OCI-LY7 (cell line): ENCODE data around the gene SYTL2. TPM values are rescaled to one million over a fixed set of nuclear protein-coding genes. Genes with fewer than 3 reads are reported as not detected.

Experiments used
- BruUV-seq: library from RNA; stranded (reverse); fragments of 400-500 nt; replicated peaks from 2 replicates; lab custom pipeline; 2021; lab: Mats Ljungman, UMichigan
- CTCF ChIA-PET: fragments of 300-600 bp; sonication (Branson Sonifier 250); formaldehyde crosslinking; loops from one replicate; lab custom pipeline; 2022; ENCODE audit warnings: antibody characterized with exemption; ENCODE audit not compliant: unreplicated experiment; lab: Charles Lee
- POLR2A ChIA-PET: fragments of 300-600 bp; sonication (Branson Sonifier 250); formaldehyde crosslinking; loops from one replicate; lab custom pipeline; 2022; ENCODE audit warnings: antibody characterized with exemption; lab: Charles Lee
- DNase-seq: peaks from one replicate; pipeline ENCODE4 v3.0.0-alpha.2; 2015; ENCODE audit warnings: low spot score
- H2AFZ ChIP-seq: fragments of 200-600 bp; sonication (generic), shearing (Covaris generic); 2 replicates; pipeline ENCODE4 v1.6.1; 2014; ENCODE audit warnings: mild to moderate bottlenecking, antibody characterized with exemption, low read length, moderate library complexity
- H3K27ac ChIP-seq: fragments of 200-600 bp; sonication (generic); 2 replicates; pipeline ENCODE4 v1.5.1; 2014; ENCODE audit warnings: mixed run types, low read depth, mild to moderate bottlenecking, moderate library complexity, low read length, inconsistent platforms; ENCODE audit not compliant: poor library complexity, severe bottlenecking
- H3K36me3 ChIP-seq: fragments of 200-600 bp; sonication (generic); 2 replicates; pipeline ENCODE4 v1.6.1; 2014; ENCODE audit warnings: mild to moderate bottlenecking, antibody characterized with exemption, low read length, moderate library complexity, mixed read lengths; ENCODE audit not compliant: insufficient read depth
- H3K4me1 ChIP-seq: fragments of 200-600 bp; sonication (generic); 2 replicates; pipeline ENCODE4 v1.5.1; 2014; ENCODE audit warnings: mild to moderate bottlenecking, low read length; ENCODE audit not compliant: insufficient read depth, poor library complexity, severe bottlenecking
- H3K4me2 ChIP-seq: fragments of 200-600 bp; sonication (generic); 2 replicates; pipeline ENCODE4 v1.6.1; 2014; ENCODE audit warnings: mild to moderate bottlenecking, low read length
- H3K4me3 ChIP-seq: fragments of 200-600 bp; sonication (generic); 2 replicates; pipeline ENCODE4 v1.5.1; 2014; ENCODE audit warnings: mild to moderate bottlenecking, low read depth, low read length; ENCODE audit not compliant: poor library complexity, severe bottlenecking
- H3K79me2 ChIP-seq: fragments of 200-600 bp; sonication (generic); 2 replicates; pipeline ENCODE4 v1.6.1; 2016; ENCODE audit warnings: low read depth, mild to moderate bottlenecking, low read length, moderate library complexity, mixed read lengths; ENCODE audit not compliant: insufficient read depth
- H3K9me2 ChIP-seq: fragments of 200-600 bp; sonication (generic); 2 replicates; pipeline ENCODE4 v1.6.1; 2016; ENCODE audit warnings: mild to moderate bottlenecking, low read length, mixed read lengths; ENCODE audit not compliant: insufficient read depth
- H3K9me3 ChIP-seq: fragments of 200-600 bp; sonication (generic); 2 replicates; pipeline ENCODE4 v1.6.1; 2014; ENCODE audit warnings: mild to moderate bottlenecking, mixed run types, low read length, mixed read lengths
- H4K20me1 ChIP-seq: fragments of 200-600 bp; sonication (generic); 2 replicates; pipeline ENCODE4 v1.6.1; 2014; ENCODE audit warnings: mild to moderate bottlenecking, antibody characterized with exemption, low read length, moderate library complexity, mixed read lengths; ENCODE audit not compliant: insufficient read depth
- CTCF ChIP-seq: fragments of 200-600 bp; sonication (generic); conservative IDR thresholded peaks from 2 replicates; pipeline ENCODE4 v1.5.1; 2014; ENCODE audit warnings: mild to moderate bottlenecking, antibody characterized with exemption, low read length, moderate library complexity, mixed read lengths
- EZH2phosphoT487 ChIP-seq: fragments of 200-600 bp; sonication (generic); IDR thresholded peaks from 2 replicates; pipeline ENCODE4 v1.6.1; 2018; ENCODE audit warnings: low read depth, borderline replicate concordance, mild to moderate bottlenecking, mixed run types, antibody characterized with exemption, low read length, moderate library complexity, mixed read lengths
- intact Hi-C: fragments of 100-400 bp; cut with micrococcal nuclease; formaldehyde crosslinking; loops from one replicate; pipeline ENCODE4 v1.10.0; 2022; ENCODE audit not compliant: unreplicated experiment
- total RNA-seq, 2 experiments: library from RNA; depleted of rRNA in 1 of 2; stranded (reverse); fragments of >200 nt in 1 of 2; shearing (Covaris generic) in 1 of 2; gene quantifications; 2 replicates each; pipeline ENCODE4 v1.2.3, GENCODE V29; 2014 to 2022

Gene SYTL2
- total RNA-seq, 2 experiments from 2014 or later = 2.6 to 5.1 TPM

- Histone ChIP-seq H3K27ac (no peak overlapping the region), H4K20me1 (no peaks in the 10 kb centered on the region), H3K9me3 (no peaks in the 10 kb centered on the region), H3K4me2 (peak overlapping the region; percentile 43; the same call in 1 of the 2 replicates), H3K36me3 (no peaks in the 10 kb centered on the region), H3K9me2 (no peaks in the 10 kb centered on the region), H3K79me2 (no peaks in the 10 kb centered on the region), H3K4me3 (no peak overlapping the region), H3K4me1 (no peaks in the 10 kb centered on the region), H2AFZ (0 out of 2 replicates have a peak overlapping the region, but pooled peaks have one; percentile 0)
- ChIA-PET CTCF (no interaction called here), POLR2A (no interaction called here)
- intact Hi-C loops = no loop called here
- no TSS peak for BruUV-seq
- DNase-seq = no peak
- TF ChIP-seq EZH2phosphoT487 = no peak
- no peak for TF ChIP-seq CTCF
These were observed 128.3 kb downstream of the SYTL2 start for GRCh38 chr11:85682330-85683305.

GRCh38 chr11:85680897-85681296 lies 130.0 kb downstream of the SYTL2 start:
- H3K4me2 ChIP-seq = no peak overlapping the region
- no peaks in the 10 kb centered on the region for H3K9me2 ChIP-seq
- DNase-seq = no peak
- CTCF ChIA-PET = no interaction called here
- no peaks in the 10 kb centered on the region for H4K20me1 ChIP-seq
- no TSS peak for BruUV-seq
- intact Hi-C loops = no loop called here
- no peaks in the 10 kb centered on the region for H3K4me1 ChIP-seq
- H3K36me3 ChIP-seq = no peaks in the 10 kb centered on the region
- POLR2A ChIA-PET = interaction anchor here (0.7 kb wide), 2 partner anchors 8 to 206 kb away, joined by 3 read pairs; no protein-coding TSS in a partner anchor
- H3K4me3 ChIP-seq = no peak overlapping the region
- no peaks in the 10 kb centered on the region for H3K9me3 ChIP-seq
- no peaks in the 10 kb centered on the region for H3K79me2 ChIP-seq
- no peak overlapping the region for H2AFZ ChIP-seq
- no peak overlapping the region for H3K27ac ChIP-seq
- TF ChIP-seq EZH2phosphoT487 (no peak), CTCF (no peak)

GRCh38 chr11:85679576-85679975 lies 131.4 kb downstream of the SYTL2 start:
- CTCF ChIA-PET = interaction anchor here (1.1 kb wide), 1 partner anchor 12 kb away, joined by 3 read pairs; no protein-coding TSS in a partner anchor
- DNase-seq = no peak
- Histone ChIP-seq H3K9me3 (no peaks in the 10 kb centered on the region), H3K79me2 (no peaks in the 10 kb centered on the region), H3K4me1 (no peaks in the 10 kb centered on the region), H3K9me2 (no peaks in the 10 kb centered on the region), H3K4me2 (no peak overlapping the region), H3K27ac (no peak overlapping the region), H2AFZ (no peak overlapping the region), H3K36me3 (no peaks in the 10 kb centered on the region), H3K4me3 (no peak overlapping the region), H4K20me1 (no peaks in the 10 kb centered on the region)
- TF ChIP-seq EZH2phosphoT487 (no peak), CTCF (no peak)
- no TSS peak for BruUV-seq
- POLR2A ChIA-PET = interaction anchor here (0.8 to 1.3 kb wide), 2 partner anchors 12 to 26 kb away, joined by 3 read pairs; no protein-coding TSS in a partner anchor
- intact Hi-C loops = no loop called here
